DND-41 (cell line): ENCODE results near the gene LILRB2.
"Not testable (repeated sequence)": the region's sequence is repeated elsewhere in the genome, so short reads cannot be mapped to it uniquely, and the experiment has no call there.

Experiments
- ATAC-seq: fragments of 200-7000 bp; cut with Tn5 transposase; 3 replicates; pipeline ENCODE4 v1.9.1; 2021; ENCODE audit warnings: low read depth; ENCODE audit not compliant: insufficient read depth
- DNase-seq: peaks from one replicate; pipeline ENCODE4 v3.0.0-alpha.2; 2020
- H2AFZ ChIP-seq: 2 replicates; pipeline ENCODE4 v1.6.0; 2012; ENCODE audit warnings: low read depth, low read length
- H3K27ac ChIP-seq: 2 replicates; pipeline ENCODE4 v1.5.1; 2012; ENCODE audit warnings: low read length, inconsistent platforms
- H3K27me3 ChIP-seq: fragments of 200-600 bp; sonication (generic); 2 replicates; pipeline ENCODE4 v1.6.0; 2012; ENCODE audit warnings: low read length, mild to moderate bottlenecking, inconsistent platforms; ENCODE audit not compliant: insufficient read depth, poor library complexity
- H3K36me3 ChIP-seq: 2 replicates; pipeline ENCODE4 v1.5.1; 2012; ENCODE audit warnings: low read length, inconsistent platforms; ENCODE audit not compliant: insufficient read depth
- H3K4me1 ChIP-seq: 2 replicates; pipeline ENCODE4 v1.5.1; 2012; ENCODE audit warnings: mild to moderate bottlenecking, low read length; ENCODE audit not compliant: insufficient read depth
- H3K4me2 ChIP-seq: 2 replicates; pipeline ENCODE4 v1.6.0; 2012; ENCODE audit warnings: mild to moderate bottlenecking, moderate library complexity, low read length, inconsistent platforms; ENCODE audit not compliant: insufficient read depth
- H3K4me3 ChIP-seq, 2 experiments: fragments of 200-600 bp in 1 of 2; shearing (Covaris generic) in 1 of 2; 2 replicates each; pipeline ENCODE4 v1.5.1; 2012 to 2016; ENCODE audit warnings: inconsistent platforms in 2 of 2, low read length in 2 of 2, mild to moderate bottlenecking in 2 of 2, low read depth in 1 of 2, moderate library complexity in 1 of 2
- H3K79me2 ChIP-seq: 2 replicates; pipeline ENCODE4 v1.6.0; 2012; ENCODE audit warnings: low read length, inconsistent platforms; ENCODE audit not compliant: insufficient read depth
- H3K9ac ChIP-seq: 2 replicates; pipeline ENCODE4 v1.6.0; 2012; ENCODE audit warnings: low read depth, mild to moderate bottlenecking, inconsistent platforms, low read length, moderate library complexity
- H3K9me3 ChIP-seq: 2 replicates; pipeline ENCODE4 v1.5.1; 2012; ENCODE audit warnings: low read length, moderate library complexity, mild to moderate bottlenecking, inconsistent platforms; ENCODE audit not compliant: insufficient read depth, severe bottlenecking
- H4K20me1 ChIP-seq: 2 replicates; pipeline ENCODE4 v1.6.0; 2012; ENCODE audit warnings: low read length; ENCODE audit not compliant: insufficient read depth
- EZH2 ChIP-seq: IDR thresholded peaks from 3 replicates; pipeline ENCODE4 v1.6.1; 2012; ENCODE audit warnings: borderline replicate concordance, low read depth, mild to moderate bottlenecking, moderate library complexity, low read length, inconsistent platforms; ENCODE audit not compliant: severe bottlenecking
- TF ChIP-seq, protein P1 (sequence below): IDR thresholded peaks from 2 replicates; pipeline ENCODE4 v1.5.1; 2012; ENCODE audit warnings: borderline replicate concordance, low read length, moderate library complexity, mild to moderate bottlenecking; ENCODE audit not compliant: poor library complexity, severe bottlenecking; ENCODE audit errors: extremely low read depth

LILRB2 gene

DNA sequence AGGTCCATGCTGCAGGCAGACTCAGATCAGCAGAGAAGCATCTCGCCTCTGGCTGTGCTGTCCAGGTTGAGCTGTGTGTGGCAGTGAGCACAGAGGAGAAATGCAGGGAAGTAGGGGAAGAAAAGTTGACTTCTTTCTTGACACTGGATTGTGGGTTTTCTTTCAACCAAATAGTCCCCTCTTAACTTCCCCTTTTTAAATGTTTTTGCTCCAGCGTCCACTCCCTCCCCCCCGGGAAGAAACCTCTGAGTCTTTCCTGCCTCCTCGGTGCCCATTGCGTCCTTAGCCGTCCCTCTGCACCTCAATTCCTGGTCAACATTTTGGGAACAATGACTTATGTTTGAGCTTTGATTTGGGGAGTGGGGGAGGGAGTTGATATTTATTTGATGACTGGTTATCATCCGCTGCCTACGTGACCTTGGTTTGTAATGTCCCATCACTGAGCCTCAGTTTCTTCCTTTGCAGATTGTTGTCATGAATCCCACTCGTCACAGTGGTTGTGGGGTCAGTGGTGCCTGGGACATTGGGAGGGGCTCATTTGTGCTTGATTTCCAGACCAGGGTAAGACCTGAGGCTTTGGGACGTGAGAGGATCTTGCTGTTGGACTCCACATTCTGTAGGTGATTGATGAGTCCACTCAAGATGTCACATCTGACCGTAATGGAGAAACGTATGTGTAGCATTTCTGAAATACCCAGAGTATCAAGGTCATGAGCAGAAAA lies at the start of gene LILRB2:
TSS of gene LILRB2 (minus strand) at position 104 of the 722 bp plus-strand sequence. CDS start 614 bp downstream, outside the sequence.
- Histone ChIP-seq H3K4me3 (no peak within 1 kb of the TSS), H3K4me1 (no peaks in the 10 kb centered on the region), H3K4me2 (no peak within 1 kb of the TSS), H3K79me2 (no peaks in the 10 kb centered on the region), H3K27me3 (peaks cover 8% of the 10 kb centered on the region), H3K9ac (no peak within 1 kb of the TSS), H2AFZ (no peak within 1 kb of the TSS), H4K20me1 (no peaks in the 10 kb centered on the region), H3K27ac (no peak within 1 kb of the TSS), H3K9me3 (no peaks in the 10 kb centered on the region), H3K36me3 (no peaks in the 10 kb centered on the region)
- no peak for DNase-seq
- TF ChIP-seq EZH2 = no peak
- TF ChIP-seq, protein P1, sequence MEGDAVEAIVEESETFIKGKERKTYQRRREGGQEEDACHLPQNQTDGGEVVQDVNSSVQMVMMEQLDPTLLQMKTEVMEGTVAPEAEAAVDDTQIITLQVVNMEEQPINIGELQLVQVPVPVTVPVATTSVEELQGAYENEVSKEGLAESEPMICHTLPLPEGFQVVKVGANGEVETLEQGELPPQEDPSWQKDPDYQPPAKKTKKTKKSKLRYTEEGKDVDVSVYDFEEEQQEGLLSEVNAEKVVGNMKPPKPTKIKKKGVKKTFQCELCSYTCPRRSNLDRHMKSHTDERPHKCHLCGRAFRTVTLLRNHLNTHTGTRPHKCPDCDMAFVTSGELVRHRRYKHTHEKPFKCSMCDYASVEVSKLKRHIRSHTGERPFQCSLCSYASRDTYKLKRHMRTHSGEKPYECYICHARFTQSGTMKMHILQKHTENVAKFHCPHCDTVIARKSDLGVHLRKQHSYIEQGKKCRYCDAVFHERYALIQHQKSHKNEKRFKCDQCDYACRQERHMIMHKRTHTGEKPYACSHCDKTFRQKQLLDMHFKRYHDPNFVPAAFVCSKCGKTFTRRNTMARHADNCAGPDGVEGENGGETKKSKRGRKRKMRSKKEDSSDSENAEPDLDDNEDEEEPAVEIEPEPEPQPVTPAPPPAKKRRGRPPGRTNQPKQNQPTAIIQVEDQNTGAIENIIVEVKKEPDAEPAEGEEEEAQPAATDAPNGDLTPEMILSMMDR = no peak
- ATAC-seq = no peak

DNA sequence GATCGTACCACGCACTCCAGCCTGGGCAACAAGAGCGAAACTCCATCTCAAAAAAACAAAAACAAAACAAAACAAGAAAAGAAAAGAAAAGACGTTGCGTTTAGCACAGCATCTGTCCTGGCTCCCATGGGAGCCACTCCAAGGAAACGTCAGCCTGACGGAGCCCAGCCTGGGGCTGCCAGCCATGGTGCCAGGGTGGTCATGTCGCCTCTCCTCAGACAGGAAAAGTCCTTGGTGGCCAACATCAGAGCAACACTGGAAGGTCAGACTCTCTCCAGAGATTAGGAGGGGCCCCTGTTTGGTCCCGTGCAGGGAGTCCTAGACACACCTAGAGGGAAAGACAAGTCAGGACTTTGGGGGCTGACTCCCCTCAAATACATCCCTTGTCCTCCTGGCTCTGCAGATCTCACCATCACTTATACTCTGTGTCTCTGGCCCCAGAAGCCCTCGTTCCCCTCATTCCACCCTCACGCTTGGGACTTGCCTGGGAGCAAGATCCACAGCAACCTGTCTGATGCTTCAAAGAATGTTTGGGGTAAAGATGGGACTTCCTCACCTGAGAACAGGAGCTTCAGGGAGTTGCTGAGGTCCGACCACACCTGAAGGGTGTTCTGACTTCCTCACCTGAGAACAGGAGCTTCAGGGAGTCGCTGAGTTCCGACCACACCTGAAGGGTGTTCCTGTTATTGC lies 48.7 kb upstream of the LILRB2 start:
- DNase-seq = no peak
- Histone ChIP-seq H3K9ac (no peak overlapping the region), H4K20me1 (no peaks in the 10 kb centered on the region), H3K9me3 (no peaks in the 10 kb centered on the region), H3K27me3 (peaks cover 7% of the 10 kb centered on the region), H3K4me2 (no peak overlapping the region), H2AFZ (no peak overlapping the region), H3K27ac (no peak overlapping the region), H3K4me3 (no peak overlapping the region), H3K4me1 (peaks cover 7% of the 10 kb centered on the region), H3K36me3 (no peaks in the 10 kb centered on the region), H3K79me2 (no peaks in the 10 kb centered on the region)
- ATAC-seq = no peak
- TF ChIP-seq, protein P1 = no peak
- no peak for TF ChIP-seq EZH2

DNA sequence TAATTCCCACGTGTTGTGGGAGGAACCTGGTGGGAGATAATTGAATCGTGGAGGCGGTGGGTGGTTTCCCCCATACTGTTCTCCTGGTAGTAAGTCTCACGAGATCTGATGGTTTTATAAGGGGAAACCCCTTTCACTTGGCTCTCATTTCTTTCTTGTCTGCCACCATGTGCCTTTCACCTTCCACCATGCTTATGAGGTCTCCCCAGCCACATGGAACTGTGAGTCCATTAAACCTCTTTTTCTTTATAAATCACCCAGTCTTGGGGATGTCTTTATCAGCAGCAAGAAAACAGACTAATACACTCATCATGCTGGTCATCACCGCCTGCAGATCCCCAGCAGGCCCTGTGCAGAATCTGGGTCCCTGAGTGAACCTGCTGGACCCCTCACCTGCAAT lies 47.9 kb upstream of the LILRB2 start:
- not testable (repeated sequence) for H3K9ac ChIP-seq, DNase-seq, H3K27ac ChIP-seq, ATAC-seq, H3K36me3 ChIP-seq, H3K4me3 ChIP-seq, H3K79me2 ChIP-seq, H3K9me3 ChIP-seq, H3K4me2 ChIP-seq, H4K20me1 ChIP-seq, H2AFZ ChIP-seq, H3K4me1 ChIP-seq
- peaks cover 11% of the 10 kb centered on the region for H3K27me3 ChIP-seq

DNA sequence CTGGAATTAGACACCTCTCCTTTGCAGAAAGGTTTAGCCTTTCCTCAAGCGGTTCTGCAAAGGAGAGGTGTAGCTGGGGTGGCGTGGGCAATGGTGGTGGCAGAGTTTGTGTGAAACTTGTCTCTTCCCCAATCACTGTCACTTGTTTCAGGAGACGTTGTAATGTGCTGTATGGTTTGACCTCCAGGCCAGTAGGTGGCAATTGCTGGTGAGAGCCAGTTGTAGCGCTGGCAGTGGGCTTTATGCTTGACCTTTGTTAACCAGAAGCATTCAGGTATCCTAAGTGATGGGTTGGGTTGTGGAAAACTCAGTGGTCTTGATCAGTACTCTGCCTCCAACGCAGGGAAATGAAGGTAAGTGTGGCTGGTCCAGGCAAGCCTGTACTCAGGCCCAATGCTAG lies 44.7 kb upstream of the LILRB2 start:
- Histone ChIP-seq H2AFZ (0 out of 2 replicates have a peak overlapping the region, but pooled peaks have one; percentile 18), H3K4me2 (no peak overlapping the region), H3K4me1 (peaks cover 7% of the 10 kb centered on the region), H3K9ac (no peak overlapping the region), H3K79me2 (no peaks in the 10 kb centered on the region), H3K27me3 (peaks cover 6% of the 10 kb centered on the region), H3K36me3 (no peaks in the 10 kb centered on the region), H3K4me3 (no peak overlapping the region), H3K27ac (0 out of 2 replicates have a peak overlapping the region, but pooled peaks have one; percentile 25), H3K9me3 (no peaks in the 10 kb centered on the region), H4K20me1 (no peaks in the 10 kb centered on the region)
- DNase-seq (no peak), ATAC-seq (0 out of 3 replicates have a peak, but pooled peaks have one; percentile 18)
- no peak for TF ChIP-seq EZH2
- TF ChIP-seq, protein P1 = no peak
